ENCODE measurements around the gene AMD1. TPM values are rescaled to one million over a fixed set of nuclear protein-coding genes. Genes with fewer than 3 reads are reported as not detected.

Gene AMD1
- polyA plus RNA-seq, 1 experiment = 25.9 TPM

- Histone ChIP-seq H3K27me3 (ENCODE audit: control insufficient read depth, insufficient read depth, low read length) (no peaks in the 10 kb centered on the region), H3K36me3 (ENCODE audit: control insufficient read depth, insufficient read depth, low read length) (no peaks in the 10 kb centered on the region), H3K4me3 (ENCODE audit: low read depth, low read length) (no peak overlapping the region)
- ChIA-PET POLR2A (no interaction called here), CTCF (interaction anchor here (0.8 to 1.3 kb wide), 3 partner anchors 17 to 354 kb away, joined by 3 to 4 read pairs (median 4); no protein-coding TSS in a partner anchor)
- no peak for TF ChIP-seq CTCF (IDR thresholded peaks at IDR 0.05; ENCODE audit: insufficient read depth, low read depth, low read length)
- DNase-seq (ENCODE audit: low read depth) = no peak
Measured at GRCh38 chr6:110882824-110883554, 8.4 kb downstream of the AMD1 start.

DNA sequence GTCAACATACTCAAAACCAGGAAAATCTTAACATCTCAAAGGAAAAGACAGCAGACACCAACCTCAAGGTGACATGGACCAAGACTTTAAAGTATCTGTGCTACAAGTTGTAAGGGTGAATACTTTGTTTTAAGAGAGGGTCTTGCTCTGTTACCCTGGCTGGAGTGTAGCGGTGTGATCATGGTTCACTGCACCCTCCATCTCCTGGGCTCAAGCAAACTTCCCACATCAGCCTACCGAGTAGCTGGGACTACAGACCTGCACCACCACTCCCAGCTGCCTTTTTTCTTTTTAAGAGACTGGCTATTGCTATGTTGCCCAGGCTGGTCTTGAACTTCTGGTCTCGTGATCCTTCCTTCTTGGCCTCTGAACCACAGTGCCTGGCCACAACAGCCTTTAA is 9.7 kb downstream of the AMD1 start:
- Histone ChIP-seq H3K36me3 (ENCODE audit: control insufficient read depth, insufficient read depth, low read length) (no peaks in the 10 kb centered on the region), H3K27me3 (ENCODE audit: control insufficient read depth, insufficient read depth, low read length) (no peaks in the 10 kb centered on the region), H3K4me3 (ENCODE audit: low read depth, low read length) (no peak overlapping the region)
- DNase-seq (ENCODE audit: low read depth) = no peak
- ChIA-PET CTCF (no interaction called here), POLR2A (no interaction called here)
- no peak for TF ChIP-seq CTCF (IDR thresholded peaks at IDR 0.05; ENCODE audit: insufficient read depth, low read depth, low read length)

DNA sequence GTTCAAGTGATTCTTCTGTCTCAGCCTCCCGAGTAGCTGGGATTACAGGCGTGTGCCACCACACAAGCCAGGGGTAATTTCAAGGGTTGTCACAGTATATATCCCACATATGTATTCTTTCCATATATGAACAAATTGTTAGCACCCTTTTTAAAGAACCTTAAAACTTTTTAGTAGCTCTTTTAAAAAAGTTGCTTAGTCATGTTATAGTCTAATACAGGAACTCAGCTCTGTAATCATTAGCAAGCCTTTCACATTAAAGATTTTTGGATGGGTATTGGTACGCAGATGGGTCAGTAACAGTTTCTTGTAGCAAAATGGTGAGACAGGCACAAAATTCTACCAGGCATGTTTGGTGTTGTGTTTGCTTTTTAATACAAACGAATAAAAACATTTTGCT is 10.9 kb downstream of the AMD1 start:
- Histone ChIP-seq H3K27me3 (ENCODE audit: control insufficient read depth, insufficient read depth, low read length) (no peaks in the 10 kb centered on the region), H3K36me3 (ENCODE audit: control insufficient read depth, insufficient read depth, low read length) (no peaks in the 10 kb centered on the region), H3K4me3 (ENCODE audit: low read depth, low read length) (no peak overlapping the region)
- POLR2A ChIA-PET = no interaction called here
- no peak for DNase-seq (ENCODE audit: low read depth)
- CTCF ChIA-PET = no interaction called here
- no peak for TF ChIP-seq CTCF (IDR thresholded peaks at IDR 0.05; ENCODE audit: insufficient read depth, low read depth, low read length)

DNA sequence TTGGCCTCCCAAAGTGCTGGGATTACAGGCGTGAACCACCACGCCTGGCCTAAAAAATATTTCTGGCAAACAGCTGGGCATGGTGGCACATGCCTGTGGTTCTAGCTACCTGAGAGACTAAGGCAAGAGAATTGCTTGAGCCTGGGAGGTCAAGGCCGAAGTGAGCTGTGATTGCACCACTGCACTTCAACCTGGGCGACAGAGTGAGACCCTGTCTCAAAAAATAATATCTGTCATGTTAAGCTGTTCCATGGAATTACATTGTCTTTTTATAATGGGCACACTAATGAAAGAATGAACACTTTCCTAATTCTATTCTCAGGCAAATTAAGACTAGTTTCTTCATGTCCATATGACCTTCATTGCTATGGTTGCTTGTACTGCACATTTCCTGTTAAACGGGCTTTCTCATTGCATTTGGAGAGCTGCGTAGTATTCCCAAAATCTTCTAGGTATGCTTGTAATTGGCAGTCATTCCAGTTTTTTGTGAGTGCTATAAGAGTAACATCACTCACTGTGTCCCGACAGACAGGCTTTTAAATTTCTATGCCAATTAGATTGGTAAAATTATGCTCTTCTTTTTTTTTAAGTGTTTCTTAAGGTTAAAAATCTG is 12.1 kb downstream of the AMD1 start:
- ChIA-PET CTCF (interaction anchor here (0.7 to 1.2 kb wide), 2 partner anchors 7 to 425 kb away, joined by 3 to 4 read pairs; no protein-coding TSS in a partner anchor), POLR2A (interaction anchor here (1.1 kb wide), 1 partner anchor 12 kb away, joined by 3 read pairs; the partner anchor contains the start of gene AMD1)
- TF ChIP-seq CTCF (IDR thresholded peaks at IDR 0.05; ENCODE audit: insufficient read depth, low read depth, low read length) = no peak
- no peaks in the 10 kb centered on the region for H3K27me3 ChIP-seq (ENCODE audit: control insufficient read depth, insufficient read depth, low read length)
- DNase-seq (ENCODE audit: low read depth) = no peak
- H3K4me3 ChIP-seq (ENCODE audit: low read depth, low read length) = no peak overlapping the region
- no peaks in the 10 kb centered on the region for H3K36me3 ChIP-seq (ENCODE audit: control insufficient read depth, insufficient read depth, low read length)

- CTCF ChIA-PET = interaction anchor here (1.3 kb wide), 1 partner anchor 11 kb away, joined by 4 read pairs; no protein-coding TSS in a partner anchor
- no peak for DNase-seq (ENCODE audit: low read depth)
- no peak overlapping the region for H3K4me3 ChIP-seq (ENCODE audit: low read depth, low read length)
- H3K27me3 ChIP-seq (ENCODE audit: control insufficient read depth, insufficient read depth, low read length) = no peaks in the 10 kb centered on the region
- TF ChIP-seq CTCF (IDR thresholded peaks at IDR 0.05; ENCODE audit: insufficient read depth, low read depth, low read length) = no peak
- POLR2A ChIA-PET = interaction anchor here (0.6 to 1.7 kb wide), 2 partner anchors 16 to 363 kb away, joined by 3 to 17 read pairs; partner anchors contain the start of gene AMD1
- peaks cover 2% of the 10 kb centered on the region for H3K36me3 ChIP-seq (ENCODE audit: control insufficient read depth, insufficient read depth, low read length)
Measured at GRCh38 chr6:110890288-110890687, 15.7 kb downstream of the AMD1 start.

Measured in BJ (cell line).